H1 (cell line): ENCODE measurements around the gene ASAP3. TPM values are rescaled to one million over a fixed set of nuclear protein-coding genes. Genes with fewer than 3 reads are reported as not detected.

Experiments used
- CTCF ChIA-PET: fragments of 300-600 bp; sonication (Branson Sonifier 250); formaldehyde crosslinking; loops from one replicate; lab custom pipeline; 2021; ENCODE audit not compliant: partially characterized antibody; lab: Charles Lee
- POLR2A ChIA-PET: fragments of 300-600 bp; sonication (Branson Sonifier 250); formaldehyde crosslinking; loops from one replicate; lab custom pipeline; 2021; ENCODE audit warnings: inconsistent platforms; ENCODE audit not compliant: partially characterized antibody; lab: Charles Lee
- DNase-seq, 2 experiments: peaks; one replicate each; pipeline versions ENCODE4 v3.0.0 to v3.0.0-alpha.2; 2010 to 2022; ENCODE audit warnings: low spot score in 2 of 2, low read depth in 1 of 2, mixed read lengths in 1 of 2
- FAIRE-seq: peaks from 2 replicates; lab custom pipeline; 2011; peaks lifted over from hg19 to GRCh38; lab: Jason Lieb, UNC
- H2AFZ ChIP-seq: 2 replicates; pipeline ENCODE4 v1.8.1; 2012; ENCODE audit warnings: low read length, inconsistent platforms
- H2AK5ac ChIP-seq: 2 replicates; pipeline ENCODE4 v1.6.1; 2013; ENCODE audit warnings: low read depth, low read length
- H2BK120ac ChIP-seq: replicated peaks from 2 replicates; pipeline ENCODE3; 2013; ENCODE audit warnings: low read depth, low read length, inconsistent platforms
- H2BK12ac ChIP-seq: 2 replicates; pipeline ENCODE4 v1.6.1; 2013; ENCODE audit warnings: low read depth, low read length
- H2BK15ac ChIP-seq: 2 replicates; pipeline ENCODE4 v1.6.1; 2013; ENCODE audit warnings: low read length
- H2BK20ac ChIP-seq: 2 replicates; pipeline ENCODE4 v1.6.1; 2013; ENCODE audit warnings: low read length
- H2BK5ac ChIP-seq: 2 replicates; pipeline ENCODE4 v1.6.1; 2013; ENCODE audit warnings: low read depth, low read length
- H3K14ac ChIP-seq: 2 replicates; pipeline ENCODE4 v1.6.1; 2013; ENCODE audit warnings: inconsistent platforms; ENCODE audit not compliant: insufficient read length
- H3K18ac ChIP-seq: 2 replicates; pipeline ENCODE4 v1.6.1; 2013; ENCODE audit warnings: low read length; ENCODE audit errors: extremely low read depth
- H3K23ac ChIP-seq: 2 replicates; pipeline ENCODE4 v1.6.1; 2013; ENCODE audit warnings: inconsistent platforms; ENCODE audit not compliant: insufficient read length
- H3K23me2 ChIP-seq: 2 replicates; pipeline ENCODE4 v1.6.1; 2013; ENCODE audit warnings: low read depth, low read length
- H3K27ac ChIP-seq: 2 replicates; pipeline ENCODE4 v1.6.1; 2011; ENCODE audit warnings: low read depth, low read length, inconsistent platforms
- H3K27me3 ChIP-seq, 4 experiments: replicated peaks in 1 of 4; 1 replicate in 1 of 4; 2 replicates in 3 of 4; pipeline versions ENCODE4 v1.6.1 to v1.8.1; 2011 to 2013; ENCODE audit warnings: low read length in 3 of 4, mild to moderate bottlenecking in 3 of 4, inconsistent platforms in 2 of 4, mixed read lengths in 2 of 4, moderate library complexity in 1 of 4; ENCODE audit not compliant: control insufficient read depth in 3 of 4, insufficient read depth in 3 of 4; ENCODE audit errors: extremely low read depth in 1 of 4
- H3K36me3 ChIP-seq, 4 experiments: 2 replicates each; pipeline versions ENCODE4 v1.6.1 to v1.8.1; 2011 to 2013; ENCODE audit warnings: mild to moderate bottlenecking in 4 of 4, low read length in 3 of 4, moderate library complexity in 2 of 4, control low read depth in 1 of 4, inconsistent platforms in 1 of 4; ENCODE audit not compliant: insufficient read depth in 4 of 4, control insufficient read depth in 2 of 4
- H3K4ac ChIP-seq: replicated peaks from 2 replicates; pipeline ENCODE3; 2013; ENCODE audit warnings: low read length, low read depth, mixed read lengths, inconsistent platforms; ENCODE audit not compliant: insufficient read length
- H3K4me1 ChIP-seq, 4 experiments: replicated peaks in 1 of 4; 1 replicate in 1 of 4; 2 replicates in 3 of 4; pipeline versions ENCODE4 v1.6.1 to v1.8.1; 2011 to 2013; ENCODE audit warnings: low read length in 3 of 4, inconsistent platforms in 2 of 4, mixed read lengths in 1 of 4; ENCODE audit not compliant: insufficient read depth in 4 of 4, control insufficient read depth in 3 of 4
- H3K4me2 ChIP-seq, 2 experiments: 2 replicates each; pipeline versions ENCODE4 v1.6.1 to v1.8.1; 2011 to 2013; ENCODE audit warnings: low read depth in 2 of 2, low read length in 2 of 2, control low read depth in 1 of 2, inconsistent platforms in 1 of 2, mild to moderate bottlenecking in 1 of 2; ENCODE audit not compliant: insufficient read depth in 1 of 2
- H3K4me3 ChIP-seq, 4 experiments: fragments of 200-600, 300-600 bp in 1 of 4; sonication (generic), shearing (Covaris generic), sonication (Bioruptor Twin) in 1 of 4; 2 replicates each; pipeline versions ENCODE4 v1.5.1 to v1.8.1; 2011 to 2016; ENCODE audit warnings: low read length in 4 of 4, low read depth in 3 of 4, control low read depth in 2 of 4, inconsistent platforms in 2 of 4, mild to moderate bottlenecking in 2 of 4, mixed read lengths in 1 of 4, moderate library complexity in 1 of 4; ENCODE audit not compliant: insufficient read depth in 2 of 4; ENCODE audit errors: extremely low read depth in 1 of 4
- H3K56ac ChIP-seq: replicated peaks from 2 replicates; pipeline ENCODE3; 2013; ENCODE audit warnings: low read depth, mild to moderate bottlenecking, mixed read lengths, low read length, inconsistent platforms; ENCODE audit not compliant: insufficient read length
- H3K79me1 ChIP-seq: 2 replicates; pipeline ENCODE4 v1.6.1; 2013; ENCODE audit warnings: low read depth, low read length, control low read depth
- H3K79me2 ChIP-seq, 2 experiments: 2 replicates each; pipeline versions ENCODE4 v1.6.1 to v1.8.1; 2012 to 2013; ENCODE audit warnings: low read length in 2 of 2, mild to moderate bottlenecking in 2 of 2, inconsistent platforms in 1 of 2; ENCODE audit not compliant: insufficient read depth in 2 of 2, control insufficient read depth in 1 of 2
- H3K9ac ChIP-seq, 4 experiments: replicated peaks in 1 of 4; 1 replicate in 1 of 4; 2 replicates in 3 of 4; pipeline versions ENCODE4 v1.6.1 to v1.8.1; 2011 to 2013; ENCODE audit warnings: low read depth in 3 of 4, low read length in 3 of 4, control low read depth in 2 of 4, mild to moderate bottlenecking in 2 of 4, moderate library complexity in 2 of 4, inconsistent platforms in 1 of 4; ENCODE audit errors: extremely low read depth in 1 of 4
- H3K9me3 ChIP-seq, 2 experiments: 2 replicates each; pipeline versions ENCODE4 v1.6.1 to v1.8.1; 2012 to 2013; ENCODE audit warnings: mild to moderate bottlenecking in 2 of 2, moderate library complexity in 2 of 2, control low read depth in 1 of 2, inconsistent platforms in 1 of 2, low read depth in 1 of 2, low read length in 1 of 2, mixed read lengths in 1 of 2; ENCODE audit not compliant: insufficient read depth in 2 of 2
- H4K20me1 ChIP-seq, 2 experiments: replicated peaks in 1 of 2; 2 replicates each; pipeline versions ENCODE3 to v1.8.1; 2011 to 2013; ENCODE audit warnings: inconsistent platforms in 2 of 2, low read length in 2 of 2, mild to moderate bottlenecking in 1 of 2; ENCODE audit not compliant: insufficient read depth in 2 of 2, control insufficient read depth in 1 of 2
- H4K5ac ChIP-seq: 2 replicates; pipeline ENCODE4 v1.6.1; 2013; ENCODE audit warnings: low read length, low read depth, mixed read lengths, inconsistent platforms; ENCODE audit not compliant: insufficient read length
- H4K8ac ChIP-seq: 2 replicates; pipeline ENCODE4 v1.8.0; 2013; ENCODE audit warnings: mild to moderate bottlenecking, moderate library complexity, low read length, inconsistent platforms; ENCODE audit not compliant: insufficient read depth; ENCODE audit errors: extremely low read depth
- H4K91ac ChIP-seq: replicated peaks from 2 replicates; pipeline ENCODE3; 2013; ENCODE audit warnings: low read length, mixed read lengths, inconsistent platforms; ENCODE audit not compliant: insufficient read length
- CHD2 ChIP-seq: IDR thresholded peaks from 2 replicates; pipeline ENCODE4 v1.6.1; 2012; ENCODE audit warnings: low read length, improper control_type of control experiment
- FOSL1 ChIP-seq: IDR thresholded peaks from 2 replicates; pipeline ENCODE4 v1.6.1; 2011; ENCODE audit warnings: mild to moderate bottlenecking, low read depth, low read length, moderate library complexity; ENCODE audit not compliant: insufficient read depth
- SIRT6 ChIP-seq: IDR thresholded peaks from one replicate; pipeline ENCODE4 v1.7.1; 2012; ENCODE audit warnings: low read length, inconsistent platforms
- ZNF274 ChIP-seq: IDR thresholded peaks from 2 replicates; pipeline ENCODE4 v1.7.0; 2012; ENCODE audit warnings: low read length, borderline replicate concordance; ENCODE audit errors: extremely low read depth
- WGBS, 2 experiments: shearing (Covaris generic) in 1 of 2; methylation state at CpG; one replicate each; pipeline versions ENCODE4 v1.1.6 to v1.1.7; 2013 to 2015; ENCODE audit warnings: low lambda C conversion rate in 2 of 2, mixed read lengths in 2 of 2, inconsistent platforms in 1 of 2, low coverage in 1 of 2, missing lambda C conversion rate in 1 of 2; ENCODE audit not compliant: insufficient replicate concordance in 2 of 2, insufficient coverage in 1 of 2, insufficient read length in 1 of 2; ENCODE audit errors: extremely low coverage in 1 of 2, missing lambda C conversion rate in 1 of 2; 5-methylcytosine and 5-hydroxymethylcytosine counted together
- polyA plus RNA-seq, 7 experiments: library from polyadenylated mRNA; depleted of rRNA in 3 of 7; stranded (reverse) in 5 of 7; unstranded in 2 of 7; fragments of >200 nt in 5 of 7; fragments of 200-250 nt in 2 of 7; gene quantifications; 1 replicate in 5 of 7; 2 replicates in 1 of 7; 4 replicates in 1 of 7; pipeline versions ENCODE4 v1.2.1 to v1.2.3, GENCODE V29; 2011 to 2013; ENCODE audit warnings: missing spikeins in 2 of 7, mixed read lengths in 2 of 7
- total RNA-seq: library from RNA; stranded (reverse); fragmentation: NEBNext Ultra II Directional; extraction: Animal tissue kit (Norgen Biotek cat#: 25700); gene quantifications from 2 replicates; pipeline ENCODE4 v1.2.1, GENCODE V29; 2021

Gene ASAP3
- total and polyA plus RNA-seq, 2 of the 8 experiments (the other 6 are each of a cell fraction or from before 2014, with no cell fraction given), result 53.1 to 58.0 TPM

- no peak overlapping the region for H2BK120ac ChIP-seq
- no peak overlapping the region for H4K8ac ChIP-seq
- H3K4me1 ChIP-seq, result peaks cover 0 to 2% (median 0%) of the 10 kb centered on the region in 4 experiments; a peak in 2 of 7 replicates
- no peak overlapping the region for H3K4me3 ChIP-seq
- ChIA-PET CTCF (interaction anchor here (0.6 kb wide), 1 partner anchor 8 kb away, joined by 3 read pairs; no protein-coding TSS in a partner anchor), POLR2A (no interaction called here)
- no peak overlapping the region for H2BK12ac ChIP-seq
- no peaks in the 10 kb centered on the region for H3K79me2 ChIP-seq
- no peaks in the 10 kb centered on the region for H3K9me3 ChIP-seq
- H3K4ac ChIP-seq, result no peak overlapping the region
- H3K36me3 ChIP-seq, result peaks cover 4 to 39% (median 16%) of the 10 kb centered on the region in 4 experiments; a peak in 5 of 8 replicates
- H4K20me1 ChIP-seq, result peaks cover 10 to 14% of the 10 kb centered on the region in 2 experiments
- H4K5ac ChIP-seq, result no peak overlapping the region
- no peak overlapping the region for H3K9ac ChIP-seq
- H3K79me1 ChIP-seq, result no peaks in the 10 kb centered on the region
- H3K27ac ChIP-seq, result no peak overlapping the region
- no peak for FAIRE-seq
- H3K4me2 ChIP-seq, result no peak overlapping the region
- peaks cover under 1 to 11% (median 5%) of the 10 kb centered on the region in 4 experiments for H3K27me3 ChIP-seq
- no peak overlapping the region for H3K56ac ChIP-seq
- no peak overlapping the region for H2BK20ac ChIP-seq
- H2AK5ac ChIP-seq, result no peak overlapping the region
- 0 out of 2 replicates have a peak, but pooled peaks cover 1% of the 10 kb centered on the region for H3K23me2 ChIP-seq
- H4K91ac ChIP-seq, result no peak overlapping the region
- 95% methylated on average over 5 of the region's 5 CpGs; no CpG with 5 or more reads in 1 of the 2 experiments for WGBS, 2 experiments
- no peak overlapping the region for H3K14ac ChIP-seq
- H2BK5ac ChIP-seq, result no peak overlapping the region
- TF ChIP-seq SIRT6 (no peak), FOSL1 (no peak), ZNF274 (no peak), CHD2 (no peak)
- no peak overlapping the region for H3K23ac ChIP-seq
- H3K18ac ChIP-seq, result no peak overlapping the region
- no peak overlapping the region for H2AFZ ChIP-seq
- DNase-seq, result no peak
- no peak overlapping the region for H2BK15ac ChIP-seq
Measured at GRCh38 chr1:23431431-23431830, 52.5 kb downstream of the ASAP3 start.
